Inferior parietal cortex (tissue), 1 donor: ENCODE measurements around the gene YWHAE.
A peak's percentile ranks its signal among the peaks of the same experiment; 100 is the strongest.
"Not testable (repeated sequence)": the region's sequence is repeated elsewhere in the genome, so short reads cannot be mapped to it uniquely, and the experiment has no call there.

Experiments
- DNase-seq: peaks from one replicate; pipeline ENCODE4 v3.0.0-alpha.2; 2016; ENCODE audit errors: extremely low spot score

YWHAE gene

DNA sequence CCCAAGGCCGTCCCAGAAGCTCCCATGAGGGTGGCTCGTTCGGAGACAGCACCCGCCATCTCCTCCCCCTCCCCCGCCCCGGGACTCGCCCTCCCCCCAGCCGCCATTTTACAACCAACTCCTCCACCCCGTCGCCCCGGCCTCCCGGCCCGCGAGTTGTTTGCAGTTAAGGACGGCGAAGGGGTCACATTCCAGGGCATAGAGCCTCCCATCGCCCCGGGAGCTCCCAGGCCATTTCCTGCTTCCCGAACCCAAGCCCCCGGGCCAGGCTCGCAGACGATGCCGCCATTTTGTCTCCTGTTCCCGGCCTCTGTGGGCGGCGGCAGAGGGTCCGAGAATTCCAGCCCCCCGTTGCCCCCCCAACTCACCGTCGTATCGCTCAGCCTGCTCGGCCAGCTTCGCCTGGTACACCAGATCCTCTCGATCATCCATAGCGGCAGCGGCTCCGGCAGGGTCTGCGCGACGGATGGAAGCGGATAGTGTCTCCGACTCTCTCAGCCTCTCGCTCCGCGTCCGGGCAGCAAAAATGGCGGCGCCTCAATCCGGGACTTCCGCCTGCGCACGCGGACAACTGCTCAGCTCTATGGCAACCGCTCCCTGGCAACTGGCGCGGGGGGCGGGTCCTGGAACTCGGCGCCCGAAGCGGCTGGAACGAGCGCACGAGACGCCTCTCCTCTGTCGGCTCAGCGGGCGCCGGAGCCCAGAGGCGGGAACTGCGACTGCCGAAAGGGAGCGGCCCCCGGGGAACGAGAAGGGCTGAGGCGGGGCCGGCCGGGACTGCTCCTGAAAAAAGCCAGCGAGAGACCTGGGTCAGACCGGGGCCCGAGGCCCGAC is at the start of gene YWHAE:
Gene YWHAE, minus strand, starts transcription at position 544 of the 834 bp plus-strand sequence. Its CDS starts 112 bp downstream, at position 432.
- DNase-seq = peak; percentile 95

DNA sequence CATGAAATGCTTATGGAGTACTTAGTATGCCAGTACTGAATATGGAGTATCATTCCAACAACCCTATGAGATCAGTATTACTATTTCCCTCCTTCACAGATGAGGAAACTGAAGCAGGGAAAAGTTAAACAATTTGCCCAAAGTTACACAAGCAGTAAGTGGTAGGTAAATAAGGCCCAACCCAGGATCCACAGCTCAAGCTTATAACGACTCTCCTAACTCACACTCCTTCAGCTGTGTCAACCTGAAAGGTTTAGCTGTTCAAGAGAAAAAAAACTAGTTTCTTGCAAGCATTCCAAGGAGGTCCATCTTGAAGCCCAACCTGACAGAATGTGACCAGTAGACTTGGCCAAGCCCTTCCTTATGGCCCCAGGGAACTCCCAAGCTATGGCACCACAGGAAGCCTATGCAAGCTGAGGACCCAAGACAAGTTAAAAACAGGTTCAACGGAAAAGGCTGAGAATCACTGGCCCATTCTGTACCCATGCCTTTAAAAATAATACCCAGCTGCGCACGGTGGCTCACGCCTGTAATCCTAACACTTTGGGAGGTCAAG is 49.5 kb upstream of the YWHAE start:
- no peak for DNase-seq

DNA sequence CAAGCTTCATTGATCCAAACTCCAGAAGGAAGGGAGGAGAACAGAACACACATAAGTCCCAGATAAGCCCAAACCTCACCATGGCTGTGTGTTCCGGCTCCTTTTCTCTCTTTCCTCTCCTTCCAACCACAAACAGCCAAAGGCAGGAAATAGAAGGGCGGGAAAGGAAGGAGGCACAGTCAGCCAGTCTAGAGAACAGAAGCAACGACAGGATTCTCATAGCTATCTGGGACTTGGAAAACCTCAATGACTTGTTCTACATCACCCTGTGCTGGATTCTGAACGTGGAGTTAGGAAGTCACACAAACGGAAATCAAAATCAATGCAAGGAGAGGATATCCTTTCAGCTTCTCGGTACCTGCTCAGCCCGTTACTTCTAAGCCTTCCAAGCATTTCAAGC is 47.0 kb upstream of the YWHAE start:
- no peak for DNase-seq

DNA sequence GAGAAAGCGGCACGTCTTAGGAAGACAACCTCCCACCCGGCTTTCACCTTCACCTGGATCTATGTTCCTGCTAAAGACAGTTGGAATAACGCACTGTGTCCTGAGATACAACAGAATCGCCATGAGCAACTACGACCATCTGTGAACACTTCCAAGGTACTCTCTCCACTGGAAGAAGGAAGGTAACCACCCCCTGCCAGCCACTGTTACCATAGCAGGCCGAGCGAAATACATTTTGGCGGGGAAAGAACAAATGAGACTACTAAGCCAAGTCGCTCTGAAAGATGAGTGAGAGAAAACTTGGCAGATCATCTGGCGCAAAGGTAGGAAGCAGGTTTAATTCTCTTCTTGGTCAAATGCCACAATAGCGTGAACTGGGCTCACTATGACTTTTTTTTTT is 46.2 kb upstream of the YWHAE start:
- DNase-seq = no peak

DNA sequence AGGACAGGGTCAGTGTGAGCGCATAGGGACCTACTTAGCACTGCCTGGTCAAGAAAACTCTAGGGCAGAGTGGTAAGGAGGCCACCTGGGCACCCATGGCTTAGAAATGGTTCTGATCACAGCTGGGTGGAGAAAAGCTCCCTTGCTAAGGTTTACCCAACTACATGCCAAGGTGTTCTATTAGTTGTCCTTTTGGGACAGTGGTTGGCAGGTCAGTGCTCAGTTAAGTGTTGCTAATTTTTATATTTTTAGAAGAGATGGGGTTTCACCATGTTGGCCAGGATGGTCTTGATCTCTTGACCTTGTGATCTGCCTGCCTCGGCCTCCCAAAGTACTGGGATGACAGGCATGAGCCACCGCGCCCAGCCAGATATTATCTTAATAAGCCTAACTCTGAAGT is 45.7 kb upstream of the YWHAE start:
- not testable (repeated sequence) for DNase-seq

DNA sequence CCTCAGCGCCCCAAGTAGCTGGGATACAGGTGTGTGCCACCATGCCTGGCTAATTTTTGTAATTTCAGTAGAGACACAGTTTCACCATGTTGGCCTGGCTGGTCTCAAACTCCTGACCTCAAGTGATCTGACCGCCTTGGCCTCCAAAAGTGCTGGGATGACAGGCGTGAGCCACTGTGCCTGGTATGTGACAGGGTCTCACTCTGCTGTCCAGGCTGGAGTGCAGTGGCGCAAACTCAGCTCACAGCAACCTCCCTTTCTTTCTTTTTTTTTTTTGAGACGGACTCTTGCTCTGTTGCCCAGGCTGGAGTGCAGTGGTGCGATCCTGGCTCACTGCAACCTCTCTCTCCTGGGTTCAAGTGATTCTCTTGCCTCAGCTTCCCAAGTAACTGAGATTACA is 42.7 kb upstream of the YWHAE start:
- not testable (repeated sequence) for DNase-seq

DNA sequence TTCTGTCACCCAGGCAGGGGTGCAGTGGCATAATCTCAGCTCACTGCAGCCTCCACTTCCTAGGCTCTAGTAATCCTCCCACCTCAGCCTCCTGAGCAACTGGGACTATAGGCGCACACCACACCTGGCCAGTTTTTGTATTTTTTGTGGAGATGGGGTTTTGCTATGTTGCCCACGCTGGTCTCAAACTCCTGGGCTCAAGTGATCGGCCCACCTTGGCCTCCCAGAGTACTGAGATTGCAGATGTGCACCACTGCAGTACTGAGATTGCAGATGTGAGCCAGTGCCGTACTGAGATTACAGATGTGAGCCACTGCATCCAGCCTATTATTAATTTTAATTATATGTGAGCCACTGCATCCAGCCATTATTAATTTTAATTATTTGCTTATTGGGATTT is 42.2 kb upstream of the YWHAE start:
- no peak for DNase-seq

DNA sequence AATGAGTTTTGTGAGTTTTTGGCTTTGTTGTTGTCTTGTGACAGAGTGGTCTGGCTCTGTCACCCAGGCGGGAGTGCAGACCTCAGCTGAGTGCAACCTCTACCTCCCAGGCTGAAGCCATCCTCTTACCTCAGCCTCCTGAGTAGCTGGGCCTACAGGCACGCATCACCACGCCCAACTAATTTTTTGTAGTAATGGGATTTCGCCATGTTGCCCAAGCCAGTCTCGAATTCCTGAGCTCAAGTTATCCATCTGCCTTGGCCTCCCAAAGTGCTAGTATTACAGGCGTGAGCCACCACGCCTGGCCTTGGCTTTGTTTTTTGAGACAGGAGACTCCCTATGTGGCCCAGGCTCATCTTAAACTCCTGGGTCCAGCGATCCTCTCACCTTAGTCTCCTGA is 40.9 kb upstream of the YWHAE start:
- no peak for DNase-seq

DNA sequence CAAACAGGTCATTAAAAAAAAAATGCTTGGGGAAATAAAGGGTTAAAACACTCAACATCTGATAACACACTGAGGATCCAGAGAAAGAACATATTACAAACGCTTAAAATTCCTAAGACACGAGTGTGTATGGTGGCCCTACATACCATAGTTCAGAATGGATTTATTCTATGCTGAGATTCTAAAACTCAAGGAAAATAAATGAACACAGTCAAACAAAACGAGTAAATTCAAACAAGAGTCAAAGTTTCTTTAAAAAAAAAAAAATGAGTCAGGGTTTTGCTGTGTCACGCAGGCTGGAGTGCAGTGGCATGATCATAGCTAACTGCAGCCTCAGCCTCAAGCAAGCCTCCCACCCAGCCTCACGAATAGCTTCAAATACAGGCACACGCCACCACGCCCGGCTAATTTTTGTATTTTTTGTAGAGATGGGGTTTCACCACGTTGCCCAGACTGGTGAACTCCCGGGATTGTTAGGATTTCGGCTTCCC is 38.6 kb upstream of the YWHAE start:
- DNase-seq = no peak

DNA sequence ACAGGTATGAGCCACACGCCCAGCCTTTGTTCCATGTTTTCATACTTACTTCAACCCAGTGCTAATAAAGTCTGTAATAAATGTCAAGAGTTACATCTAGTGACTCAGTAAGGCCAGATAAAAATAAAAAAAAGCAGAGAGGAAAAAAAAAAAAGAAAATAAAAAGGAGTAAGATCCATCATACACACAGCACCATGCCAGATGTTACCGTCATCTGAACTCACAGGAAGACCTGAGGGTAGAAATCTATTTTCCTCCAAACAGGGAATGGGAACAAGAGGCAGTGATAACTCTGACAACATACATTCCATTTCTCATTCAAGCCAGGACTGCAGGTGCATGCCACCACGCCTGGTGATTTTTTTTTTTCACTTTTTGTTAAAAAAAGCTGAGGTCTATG is 35.3 kb upstream of the YWHAE start:
- no peak for DNase-seq

DNA sequence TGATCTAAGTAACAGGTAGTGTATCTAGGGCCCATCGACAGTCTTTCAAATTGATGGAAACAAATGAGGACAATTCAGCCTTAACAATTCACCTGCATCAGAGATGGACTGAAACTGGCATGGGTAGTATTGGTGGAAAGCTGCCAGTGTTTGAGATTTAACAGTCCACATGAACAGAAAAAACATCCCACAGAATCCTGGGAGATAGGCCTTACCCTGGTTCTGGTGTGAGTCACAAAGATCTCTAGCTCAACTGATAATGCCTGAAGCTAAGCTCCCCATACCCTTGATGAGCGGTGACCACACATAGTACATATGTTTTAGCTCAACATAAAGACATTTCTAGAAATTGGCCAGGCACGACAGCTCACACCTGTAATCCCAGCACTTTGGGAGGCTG is 34.1 kb upstream of the YWHAE start:
- DNase-seq = no peak

DNA sequence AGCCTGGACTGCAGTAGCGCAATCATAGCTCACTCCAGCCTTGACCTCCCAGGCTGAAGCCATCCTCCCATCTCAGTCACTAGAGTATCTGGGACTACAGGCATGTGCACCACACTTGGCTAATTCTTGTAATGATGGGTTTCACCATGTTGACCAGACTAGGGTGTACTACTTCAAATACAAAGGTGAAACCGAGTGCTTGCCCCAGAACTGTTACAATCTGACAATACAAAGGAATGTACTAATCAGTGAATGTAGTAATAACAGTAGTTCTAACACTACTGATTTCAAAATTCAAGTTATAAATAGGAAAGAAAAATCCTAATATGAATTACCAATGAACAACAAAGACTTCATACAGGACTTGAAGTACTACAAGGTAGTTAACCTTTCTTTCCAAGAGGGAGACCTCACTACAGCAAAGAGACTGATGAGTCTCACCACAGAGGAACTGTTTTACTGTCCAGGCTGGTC is 31.6 kb upstream of the YWHAE start:
- DNase-seq = no peak

DNA sequence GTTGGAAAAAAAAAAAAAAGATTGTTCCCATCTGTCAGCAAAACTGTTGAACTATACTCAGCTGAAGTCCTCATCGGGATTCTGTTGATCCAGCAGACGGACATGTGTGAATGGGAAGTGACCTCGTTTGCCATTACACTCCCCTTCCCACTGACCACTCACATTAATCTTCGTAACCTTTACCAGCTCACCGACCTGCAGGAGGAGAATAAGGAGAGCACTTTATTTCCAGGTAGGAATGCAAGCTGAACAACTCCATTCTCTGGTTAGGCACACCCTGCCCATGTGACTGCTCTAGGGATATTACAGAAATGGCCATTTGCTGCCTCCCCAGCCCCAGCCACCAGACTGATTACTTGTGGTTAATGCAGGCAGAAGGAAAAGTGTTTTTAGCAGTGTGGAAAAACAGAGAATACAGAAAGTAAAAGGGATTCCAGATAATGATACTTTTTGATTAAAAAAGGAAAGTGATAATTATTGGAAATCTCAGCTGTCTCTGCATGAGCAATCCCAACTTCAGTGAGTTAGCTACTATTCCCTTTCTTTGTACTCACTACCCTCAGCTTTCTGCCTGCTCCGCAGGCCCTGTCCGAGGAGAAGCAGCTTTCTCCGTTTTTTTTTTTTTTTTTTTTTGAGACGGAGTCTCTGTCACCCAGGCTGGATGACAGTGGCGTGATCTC is 23.6 kb upstream of the YWHAE start:
- no peak for DNase-seq

DNA sequence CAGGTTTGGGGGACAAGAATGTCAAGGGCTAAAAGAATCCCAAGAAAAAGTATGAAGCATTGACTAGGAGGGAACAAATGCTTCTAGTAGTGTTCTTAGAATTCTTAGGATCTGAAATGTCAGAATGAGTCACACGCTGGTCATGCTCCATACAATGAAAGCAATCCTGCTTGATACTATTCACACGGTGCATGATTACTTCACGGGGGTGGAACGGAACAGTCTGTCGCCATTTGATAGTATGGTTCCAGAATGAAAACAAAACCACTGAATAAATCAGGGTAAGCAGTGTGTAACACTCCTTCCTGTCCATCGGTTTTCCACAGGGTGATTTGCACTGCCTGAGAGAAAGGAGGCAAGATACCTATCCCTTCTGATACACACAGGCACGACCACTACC is 22.9 kb upstream of the YWHAE start:
- DNase-seq = peak; percentile 18

DNA sequence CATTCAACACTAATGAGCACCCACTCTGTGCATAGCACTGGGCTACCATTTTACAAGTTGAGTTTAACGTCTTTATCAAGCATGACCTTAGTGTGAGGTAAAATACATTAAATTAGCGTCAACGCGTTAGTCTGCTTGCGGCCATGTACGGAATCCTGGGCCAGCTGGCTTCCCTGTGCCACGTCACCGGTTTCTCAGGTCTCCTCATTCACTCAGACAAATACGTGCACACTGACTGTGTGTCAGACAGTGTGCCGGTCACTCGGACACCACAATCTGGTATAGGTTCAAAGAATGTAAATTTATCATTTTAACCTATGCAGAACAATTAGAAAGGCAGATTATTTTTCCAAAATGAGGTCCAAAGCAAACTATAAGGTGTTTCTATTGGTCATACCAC is 21.4 kb upstream of the YWHAE start:
- DNase-seq = no peak

DNA sequence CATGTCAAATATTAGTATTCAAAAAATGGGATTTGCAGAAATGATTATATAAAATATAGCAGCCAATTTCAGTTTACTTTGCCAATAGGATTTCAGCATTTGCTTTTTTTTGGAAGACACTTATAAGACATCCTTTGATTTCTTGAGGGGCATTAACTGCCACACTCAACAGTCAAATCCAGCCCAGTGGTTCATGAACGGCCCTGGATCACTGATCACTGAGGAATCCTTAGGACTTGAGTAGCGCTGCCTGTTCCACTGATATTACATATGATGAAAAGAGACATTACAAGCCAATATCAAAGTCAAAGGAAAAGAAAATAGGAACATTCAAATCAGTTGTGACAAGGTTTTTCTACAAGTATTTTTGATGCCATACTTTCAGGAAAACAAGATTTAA is 21.0 kb upstream of the YWHAE start:
- DNase-seq = no peak

DNA sequence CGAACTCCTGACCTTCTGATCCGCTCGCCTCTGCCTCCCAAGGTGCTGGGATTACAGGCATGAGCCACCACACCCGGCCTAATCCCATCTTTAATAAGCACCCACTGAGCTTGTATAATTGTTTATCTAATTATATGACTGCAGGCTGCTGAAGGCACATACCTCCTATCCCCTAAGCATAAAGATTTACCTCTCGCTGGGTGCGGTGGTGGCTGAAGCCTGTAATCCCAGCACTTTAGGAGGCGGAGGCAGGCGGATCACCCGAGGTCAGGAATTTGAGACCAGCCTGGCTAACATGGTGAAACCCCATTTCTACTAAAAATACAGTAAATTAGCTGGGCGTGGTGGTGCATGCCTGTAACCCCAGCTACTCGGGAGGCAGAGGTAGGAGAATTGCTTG is 20.1 kb upstream of the YWHAE start:
- no peak for DNase-seq

DNA sequence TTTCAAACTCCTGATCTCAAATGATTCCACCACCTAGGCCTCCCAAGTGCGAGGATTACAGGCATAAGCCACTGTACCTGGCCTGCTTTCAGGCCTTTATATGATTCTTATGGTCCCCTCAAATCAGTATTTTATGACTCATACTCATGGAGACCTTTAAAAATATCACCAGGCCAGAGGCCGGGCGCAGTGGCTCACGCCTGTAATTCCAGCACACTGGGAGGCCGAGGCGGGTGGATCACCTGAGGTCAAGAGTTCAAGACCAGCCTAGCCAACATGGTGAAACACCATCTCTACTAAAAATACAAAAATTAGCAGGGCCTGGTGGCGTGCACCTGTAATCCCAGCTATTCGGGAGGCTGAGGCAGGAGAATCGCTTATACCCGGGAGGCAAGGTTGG is 18.5 kb upstream of the YWHAE start:
- not testable (repeated sequence) for DNase-seq

DNA sequence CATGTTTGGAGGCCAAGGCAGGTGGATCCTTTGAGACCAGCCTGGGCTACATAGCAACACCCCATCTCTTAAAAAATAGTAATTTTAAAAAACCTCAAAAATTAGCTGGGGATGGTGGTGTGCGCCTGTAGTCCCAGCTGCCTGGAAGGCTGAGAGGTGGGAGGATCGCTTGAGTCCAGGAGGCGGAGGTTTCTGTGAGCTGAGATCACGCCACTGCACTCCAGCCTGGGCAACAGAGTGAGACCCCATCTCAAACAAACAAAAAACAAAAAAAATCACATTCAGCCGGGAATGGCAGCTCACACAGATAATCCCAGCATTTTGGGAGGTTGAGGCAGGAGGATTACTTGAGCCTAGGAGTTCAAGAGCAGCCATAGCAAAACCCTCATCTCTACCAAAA is 16.4 kb upstream of the YWHAE start:
- no peak for DNase-seq

DNA sequence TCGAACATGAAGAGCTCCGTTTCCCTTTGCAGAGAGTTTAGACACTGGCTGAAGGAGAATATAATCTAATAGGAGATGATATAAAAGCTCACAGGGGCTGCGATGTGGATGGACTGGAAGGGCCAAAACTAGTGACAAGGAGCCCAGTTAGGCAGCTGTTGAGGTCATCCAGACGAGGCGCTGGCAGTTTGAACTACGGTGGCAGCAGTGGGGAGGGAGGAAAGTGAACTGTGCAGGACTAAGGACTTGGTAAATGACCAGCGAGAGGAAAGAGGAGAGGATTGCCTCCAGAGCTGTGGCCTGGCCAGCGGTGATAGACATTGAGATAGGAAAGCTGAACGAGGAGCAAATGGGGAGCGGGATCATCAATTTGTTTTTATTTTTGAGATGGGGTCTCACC is 14.6 kb upstream of the YWHAE start:
- no peak for DNase-seq

DNA sequence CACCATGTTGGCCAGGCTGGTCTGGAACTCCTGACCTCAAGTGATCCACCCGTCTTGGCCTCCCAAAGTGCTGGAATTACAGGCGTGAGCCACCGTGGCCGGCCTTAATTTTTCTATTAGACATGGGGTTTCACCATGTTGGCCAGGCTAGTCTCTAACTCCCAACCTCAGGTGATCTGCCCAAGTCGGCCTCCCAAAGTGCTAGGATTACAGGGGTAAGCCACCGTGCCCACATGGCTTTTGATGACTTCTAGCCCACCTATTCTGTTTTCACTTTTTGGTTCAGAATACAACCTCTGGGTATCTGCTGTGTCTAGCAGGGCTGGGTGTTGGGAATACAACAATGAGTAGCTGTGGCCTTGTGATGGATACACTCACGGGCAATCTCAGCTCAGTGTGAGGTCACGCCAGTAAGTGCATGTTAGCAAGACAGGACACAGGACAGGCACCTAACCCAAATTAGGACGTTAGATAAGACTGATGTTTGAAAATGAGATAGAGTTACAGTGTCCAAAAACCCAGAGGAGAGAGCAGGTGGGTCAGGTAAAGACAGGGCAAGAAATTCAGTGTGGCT is 14.1 kb upstream of the YWHAE start:
- no peak for DNase-seq

DNA sequence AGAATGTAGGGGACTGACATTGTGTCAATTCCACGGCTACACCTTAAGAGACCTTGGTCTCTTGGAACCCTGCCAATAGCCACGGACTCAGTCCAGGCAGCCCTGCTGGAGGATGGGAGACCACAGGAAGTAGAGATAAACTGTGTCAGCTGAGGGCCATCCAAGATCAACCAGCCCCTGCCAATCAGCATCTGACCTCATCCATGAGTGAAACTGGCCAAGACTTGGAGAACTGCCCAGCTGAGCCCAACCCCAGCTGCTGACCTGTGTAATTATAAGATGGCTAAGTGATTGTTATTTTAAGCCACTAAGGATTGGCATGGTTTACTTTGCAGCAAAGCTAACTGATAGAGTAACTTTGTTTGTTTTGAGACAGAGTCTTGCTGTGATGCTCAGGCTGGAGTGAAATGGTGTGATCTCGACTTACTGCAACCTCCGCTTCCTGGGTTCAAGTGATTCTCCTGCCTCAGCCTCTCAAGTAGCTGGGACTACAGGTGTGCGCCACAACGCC is 13.3 kb upstream of the YWHAE start:
- no peak for DNase-seq
